ENCODE measurements around the gene PRDX2. TPM values are rescaled to one million over a fixed set of nuclear protein-coding genes. Genes with fewer than 3 reads are reported as not detected.

PRDX2 gene
- total RNA-seq, 2 experiments from 2014 or later = 357 to 399 TPM

DNA sequence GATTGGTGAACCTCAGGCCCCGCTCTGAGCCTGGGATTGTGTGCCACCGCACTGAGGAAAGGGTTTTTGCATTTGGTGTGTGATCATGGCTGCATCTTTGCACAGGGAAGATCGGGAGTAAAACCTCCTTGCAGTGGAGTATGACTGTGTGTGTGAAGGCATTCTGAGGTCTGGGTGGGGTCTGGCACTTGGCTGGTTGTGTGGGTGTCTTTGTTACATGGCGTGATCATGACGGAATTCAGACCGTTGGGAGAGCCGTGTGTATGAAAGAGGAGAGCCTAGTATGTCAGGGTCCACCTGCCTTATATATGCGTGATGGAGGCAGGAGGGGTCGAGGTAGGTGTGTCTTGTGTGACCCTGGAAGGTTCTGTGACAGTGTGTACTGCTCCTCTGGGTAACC is 50.7 kb downstream of the PRDX2 start:
- no peak overlapping the region for H3K4me2 ChIP-seq (ENCODE audit: low read length)
- BruUV-seq (replicated peaks) = no TSS peak
- H3K79me2 ChIP-seq (ENCODE audit: insufficient read depth, low read depth, low read length) = no peaks in the 10 kb centered on the region
- no peaks in the 10 kb centered on the region for H3K9me2 ChIP-seq (ENCODE audit: insufficient read depth, low read length)
- no peak for DNase-seq (ENCODE audit: low spot score)
- ChIA-PET POLR2A (no interaction called here), CTCF (ENCODE audit: unreplicated experiment) (no interaction called here)
- peaks cover 30% of the 10 kb centered on the region for H3K36me3 ChIP-seq (ENCODE audit: insufficient read depth, low read length)
- H3K27ac ChIP-seq (ENCODE audit: low read depth, low read length, poor library complexity, severe bottlenecking) = no peak overlapping the region
- no peak overlapping the region for H2AFZ ChIP-seq (ENCODE audit: low read length)
- intact Hi-C loops (cut with micrococcal nuclease; ENCODE audit: unreplicated experiment) = no loop called here
- no peaks in the 10 kb centered on the region for H3K4me1 ChIP-seq (ENCODE audit: insufficient read depth, low read length, poor library complexity, severe bottlenecking)
- no peaks in the 10 kb centered on the region for H4K20me1 ChIP-seq (ENCODE audit: insufficient read depth, low read length)
- H3K4me3 ChIP-seq (ENCODE audit: low read depth, low read length, poor library complexity, severe bottlenecking) = no peak overlapping the region
- no peak for TF ChIP-seq EZH2phosphoT487 (IDR thresholded peaks at IDR 0.05; ENCODE audit: borderline replicate concordance, low read depth, low read length)
- TF ChIP-seq CTCF (conservative IDR thresholded peaks at IDR 0.05; ENCODE audit: low read length) = no peak
- H3K9me3 ChIP-seq (ENCODE audit: low read length) = peaks cover 11% of the 10 kb centered on the region; the same call in 1 of the 2 replicates

- H2AFZ ChIP-seq (ENCODE audit: low read length) = no peak overlapping the region
- H3K79me2 ChIP-seq (ENCODE audit: insufficient read depth, low read depth, low read length) = no peaks in the 10 kb centered on the region
- POLR2A ChIA-PET = no interaction called here
- H3K36me3 ChIP-seq (ENCODE audit: insufficient read depth, low read length) = peaks cover 38% of the 10 kb centered on the region
- no peak overlapping the region for H3K4me3 ChIP-seq (ENCODE audit: low read depth, low read length, poor library complexity, severe bottlenecking)
- no peak overlapping the region for H3K4me2 ChIP-seq (ENCODE audit: low read length)
- no peak for DNase-seq (ENCODE audit: low spot score)
- TF ChIP-seq EZH2phosphoT487 (IDR thresholded peaks at IDR 0.05; ENCODE audit: borderline replicate concordance, low read depth, low read length) = no peak
- no peak for TF ChIP-seq CTCF (conservative IDR thresholded peaks at IDR 0.05; ENCODE audit: low read length)
- no peaks in the 10 kb centered on the region for H4K20me1 ChIP-seq (ENCODE audit: insufficient read depth, low read length)
- CTCF ChIA-PET (ENCODE audit: unreplicated experiment) = no interaction called here
- H3K27ac ChIP-seq (ENCODE audit: low read depth, low read length, poor library complexity, severe bottlenecking) = no peak overlapping the region
- no peaks in the 10 kb centered on the region for H3K4me1 ChIP-seq (ENCODE audit: insufficient read depth, low read length, poor library complexity, severe bottlenecking)
- no peaks in the 10 kb centered on the region for H3K9me2 ChIP-seq (ENCODE audit: insufficient read depth, low read length)
- BruUV-seq (replicated peaks) = no TSS peak
- H3K9me3 ChIP-seq (ENCODE audit: low read length) = peaks cover 11% of the 10 kb centered on the region; the same call in 1 of the 2 replicates
- intact Hi-C loops (cut with micrococcal nuclease; ENCODE audit: unreplicated experiment) = no loop called here
Measured at GRCh38 chr19:12749938-12750521, 51.6 kb downstream of the PRDX2 start.

- Histone ChIP-seq H3K4me3 (ENCODE audit: low read depth, low read length, poor library complexity, severe bottlenecking) (no peak overlapping the region), H3K9me3 (ENCODE audit: low read length) (peaks cover 11% of the 10 kb centered on the region; the same call in 1 of the 2 replicates), H3K36me3 (ENCODE audit: insufficient read depth, low read length) (peaks cover 46% of the 10 kb centered on the region), H3K4me2 (ENCODE audit: low read length) (no peak overlapping the region), H2AFZ (ENCODE audit: low read length) (no peak overlapping the region), H4K20me1 (ENCODE audit: insufficient read depth, low read length) (no peaks in the 10 kb centered on the region), H3K27ac (ENCODE audit: low read depth, low read length, poor library complexity, severe bottlenecking) (no peak overlapping the region), H3K9me2 (ENCODE audit: insufficient read depth, low read length) (no peaks in the 10 kb centered on the region), H3K79me2 (ENCODE audit: insufficient read depth, low read depth, low read length) (no peaks in the 10 kb centered on the region), H3K4me1 (ENCODE audit: insufficient read depth, low read length, poor library complexity, severe bottlenecking) (no peaks in the 10 kb centered on the region)
- DNase-seq (ENCODE audit: low spot score) = no peak
- intact Hi-C loops (cut with micrococcal nuclease; ENCODE audit: unreplicated experiment) = no loop called here
- ChIA-PET CTCF (ENCODE audit: unreplicated experiment) (no interaction called here), POLR2A (interaction anchor here (0.6 kb wide), 1 partner anchor 352 kb away, joined by 5 read pairs; no protein-coding TSS in a partner anchor)
- no peak for TF ChIP-seq CTCF (conservative IDR thresholded peaks at IDR 0.05; ENCODE audit: low read length)
- no peak for TF ChIP-seq EZH2phosphoT487 (IDR thresholded peaks at IDR 0.05; ENCODE audit: borderline replicate concordance, low read depth, low read length)
- no TSS peak for BruUV-seq (replicated peaks)
Measured at GRCh38 chr19:12748489-12748888, 53.1 kb downstream of the PRDX2 start.
